T47D (cell line): ENCODE data around the gene TNFRSF11A.

Experiments used
- DNase-seq, 2 experiments: peaks; one replicate each; pipeline versions ENCODE4 v3.0.0 to v3.0.0-alpha.2; 2011 to 2012; ENCODE audit warnings: low read depth in 1 of 2, low spot score in 1 of 2
- JUND ChIP-seq: IDR thresholded peaks from 2 replicates; pipeline ENCODE4 v1.6.1; 2012; ENCODE audit warnings: low read depth
- in situ Hi-C: cut with HindIII; loops from 2 replicates; pipeline ENCODE4 v1.10.0; 2016; ENCODE audit warnings: low sequenced_read_pairs, low pct_unique_long_range_greater_than_20kb

Gene TNFRSF11A

DNA sequence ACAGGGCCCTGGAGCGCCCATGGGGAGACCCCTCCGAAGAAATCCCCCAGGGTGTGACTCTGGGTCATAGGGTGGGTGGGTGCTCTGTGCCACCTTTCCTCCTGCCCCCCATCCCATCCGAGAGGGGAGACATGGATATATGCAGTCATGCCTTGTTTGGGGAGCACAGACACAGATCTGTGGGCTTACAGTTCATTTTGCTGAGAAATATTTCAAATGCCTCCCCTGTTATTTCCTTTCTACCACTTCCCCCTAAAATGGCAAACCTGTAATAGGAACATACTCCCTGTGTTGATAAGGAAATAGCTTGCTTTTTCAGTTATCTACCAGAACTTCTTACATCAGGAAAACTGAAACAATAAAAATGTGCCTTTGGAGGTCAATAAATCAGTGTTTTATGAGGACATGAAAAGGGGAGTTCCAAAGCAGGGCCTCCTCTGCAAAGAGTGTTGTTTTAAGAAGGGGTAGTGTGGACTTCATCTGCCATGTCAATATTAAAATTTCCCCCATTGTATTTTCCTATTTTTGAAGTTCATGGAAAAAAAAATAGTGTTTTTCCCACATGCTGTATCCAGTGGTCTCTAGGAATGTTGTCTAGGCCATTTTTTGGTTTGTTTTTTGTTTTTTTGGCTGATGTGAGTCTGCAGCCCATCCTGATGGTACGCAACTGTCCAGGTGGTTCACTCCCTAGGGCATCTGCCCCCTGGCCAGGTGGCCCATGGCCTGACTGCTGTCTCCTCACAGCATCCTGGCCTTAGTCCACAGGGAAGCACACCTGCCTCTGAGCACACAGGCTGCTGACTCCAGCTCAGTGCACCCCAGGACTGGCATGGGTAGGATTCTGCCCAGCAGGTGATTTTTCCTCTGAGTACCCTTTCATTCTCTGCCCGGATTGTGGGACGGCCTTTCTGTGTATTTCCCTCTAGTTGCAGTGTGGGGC, 3.7 kb downstream of the TNFRSF11A start:
- no peak for DNase-seq
- TF ChIP-seq JUND = no peak
- in situ Hi-C loops = no loop called here

DNA sequence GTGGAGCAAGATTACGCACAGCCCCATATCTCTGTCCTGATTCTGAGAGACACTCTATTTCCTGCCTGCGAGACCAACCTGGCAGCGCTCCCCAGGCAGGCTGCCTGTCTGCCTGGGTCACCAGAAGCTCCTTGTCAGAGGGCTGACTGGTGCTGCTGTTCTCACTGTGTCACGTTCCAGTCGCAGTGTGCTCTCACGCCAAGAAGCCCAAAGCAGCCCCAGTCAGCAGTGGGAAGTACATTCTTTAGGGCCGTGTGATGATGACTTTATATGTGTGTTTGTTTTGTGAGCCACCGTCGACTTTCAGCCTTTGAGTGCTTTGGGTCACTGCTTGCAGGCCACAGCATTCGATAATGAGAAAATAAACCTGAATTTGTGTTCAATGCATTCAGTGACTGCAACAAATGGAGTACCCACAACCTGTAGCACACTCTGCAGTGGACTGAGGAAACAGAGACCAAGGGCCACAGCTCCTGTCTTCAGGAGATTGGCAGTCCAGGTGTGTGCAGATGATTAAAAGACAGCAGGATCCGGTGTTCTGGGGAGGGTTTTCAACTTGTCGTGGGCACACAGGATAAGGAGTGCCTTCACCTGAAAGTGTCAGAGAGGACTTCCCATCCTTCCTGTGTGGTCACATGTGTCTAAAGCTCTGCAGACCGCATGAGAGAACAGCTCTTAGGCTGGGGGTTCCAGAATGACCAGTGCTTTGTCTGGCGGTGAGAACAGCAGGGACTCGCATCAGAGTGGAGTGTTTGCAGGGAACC, 4.8 kb downstream of the TNFRSF11A start:
- in situ Hi-C loops = no loop called here
- peak in 1 of 2 experiments; percentile 8 for DNase-seq
- no peak for TF ChIP-seq JUND

DNA sequence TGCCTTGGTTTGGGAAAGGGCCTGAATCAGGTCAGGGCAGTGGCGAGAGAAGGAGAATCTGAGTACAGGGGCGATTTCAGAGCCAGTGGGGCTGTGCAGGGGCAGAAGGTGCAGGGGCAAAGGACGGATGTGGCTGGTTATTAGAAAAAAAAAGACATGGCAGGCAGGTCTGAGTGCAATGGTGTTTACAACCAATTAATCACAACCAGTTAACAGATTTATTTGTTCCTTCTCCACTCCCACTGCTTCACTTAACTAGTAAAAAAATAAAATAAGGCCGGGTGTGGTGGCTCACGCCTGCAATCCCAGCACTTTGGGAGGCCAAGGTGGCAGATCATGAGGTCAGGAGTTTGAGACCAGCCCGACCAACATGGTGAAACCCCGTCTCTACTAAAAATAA, 5.5 kb downstream of the TNFRSF11A start:
- TF ChIP-seq JUND = no peak
- no peak for DNase-seq
- in situ Hi-C loops = no loop called here

DNA sequence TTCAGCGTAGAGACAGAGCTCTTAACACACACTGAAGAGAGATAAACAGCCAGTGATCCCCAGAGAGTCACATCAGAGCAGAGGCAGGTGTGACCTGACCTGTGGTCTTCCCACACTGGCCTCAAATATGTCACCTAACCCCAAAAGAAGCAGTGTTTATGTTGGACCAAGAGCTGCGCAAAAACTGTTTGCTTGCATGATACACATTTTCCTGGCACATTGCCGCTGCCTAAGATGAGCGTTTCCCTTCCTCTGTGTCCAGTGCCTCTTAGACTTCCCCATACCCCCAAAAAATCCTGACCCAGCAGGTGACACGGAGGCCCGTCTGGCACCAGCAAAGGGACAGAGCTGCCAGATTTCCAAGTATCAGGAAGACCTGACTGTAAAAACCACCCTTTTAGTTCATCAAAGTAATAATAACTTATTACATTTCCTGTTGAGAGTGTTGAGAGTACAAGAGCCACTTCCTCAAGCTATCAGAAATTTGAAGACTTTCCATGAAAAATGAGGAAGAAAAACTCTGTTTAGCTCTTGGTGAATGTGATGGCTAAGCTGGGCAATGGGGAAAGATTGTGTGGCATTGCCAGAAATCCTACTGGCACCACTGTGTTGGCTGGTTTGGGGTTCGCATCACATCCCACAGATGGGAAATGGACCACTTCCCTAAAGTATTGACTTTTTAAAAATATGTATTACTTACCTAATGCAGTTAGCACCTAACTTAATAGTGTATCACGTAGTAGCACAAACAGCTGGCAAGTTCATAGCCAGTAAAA, 6.7 kb downstream of the TNFRSF11A start:
- no peak for TF ChIP-seq JUND
- DNase-seq = no peak
- in situ Hi-C loops = no loop called here

DNA sequence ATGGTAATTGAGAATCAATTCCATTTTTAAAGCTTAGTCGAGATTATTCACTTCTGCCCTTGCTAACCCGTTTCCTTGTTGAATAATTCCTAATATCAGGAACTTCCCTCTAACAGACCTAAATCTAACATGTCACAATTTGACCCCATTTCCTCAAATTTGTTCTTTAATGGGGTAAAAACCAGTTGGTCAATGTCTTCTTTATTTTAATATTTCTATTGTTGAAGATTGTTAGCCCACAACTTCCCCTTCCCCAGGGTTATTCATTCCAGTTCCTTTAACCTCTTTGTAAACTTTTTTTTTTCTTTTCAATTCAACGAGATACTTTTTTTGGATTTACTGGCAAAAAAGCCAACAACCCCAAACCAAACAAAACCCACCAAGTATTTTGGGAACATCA, 7.3 kb downstream of the TNFRSF11A start:
- DNase-seq = no peak
- in situ Hi-C loops = no loop called here
- TF ChIP-seq JUND = no peak

DNA sequence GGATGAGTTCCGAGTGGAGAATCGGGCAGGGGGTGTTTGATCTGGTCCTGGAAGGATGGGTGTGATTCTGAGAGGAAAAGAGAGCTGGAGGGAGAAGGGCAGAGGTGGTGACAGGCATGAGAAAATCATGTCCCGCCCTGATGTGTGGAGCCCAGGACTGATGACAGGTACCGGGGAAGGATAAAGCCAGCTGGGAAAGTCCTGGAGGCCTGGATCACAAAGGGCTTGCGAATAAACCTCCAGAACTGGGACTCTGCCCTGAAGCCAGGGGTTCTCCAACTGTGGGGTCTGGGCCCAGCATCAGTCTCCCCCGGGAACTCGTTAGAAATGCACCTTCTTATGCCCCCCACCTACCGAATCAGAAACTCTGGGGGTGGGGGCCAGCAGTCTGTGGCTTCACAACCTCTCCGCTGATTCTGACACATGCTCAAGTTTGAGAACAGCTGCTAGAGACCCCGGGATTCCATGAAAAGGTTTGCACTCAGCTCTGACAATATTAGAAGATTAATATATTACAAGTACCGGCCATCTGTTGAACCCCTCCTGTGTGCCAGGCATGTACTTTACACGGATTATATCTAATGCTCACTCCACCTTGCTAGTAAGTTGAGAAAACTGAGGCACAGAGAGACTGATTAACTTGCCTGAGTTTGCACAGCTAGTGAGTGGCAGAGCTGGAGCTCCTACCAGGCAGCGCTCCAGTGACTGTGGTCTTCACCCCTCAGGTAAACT, 8.0 kb downstream of the TNFRSF11A start:
- in situ Hi-C loops = no loop called here
- DNase-seq = no peak
- TF ChIP-seq JUND = no peak

DNA sequence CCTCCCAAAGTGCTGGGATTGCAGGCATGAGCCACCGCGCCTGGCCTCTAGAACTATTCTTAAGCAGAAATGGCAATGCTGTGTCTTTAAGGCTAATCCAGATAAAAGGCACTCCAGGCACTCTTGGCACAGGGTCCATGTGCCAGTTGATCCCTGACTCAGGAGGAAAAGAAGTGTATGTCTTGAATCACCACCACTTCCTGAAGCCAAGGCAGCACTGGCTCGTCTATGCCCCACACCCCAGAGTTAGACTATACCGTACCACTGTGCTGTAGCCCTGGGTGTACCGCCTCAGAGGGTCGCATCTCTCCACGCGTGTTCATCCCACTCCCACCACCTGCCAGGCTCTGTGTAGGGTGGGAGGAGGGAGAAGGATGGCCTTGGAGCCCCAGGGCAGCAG, 9.0 kb downstream of the TNFRSF11A start:
- no peak for TF ChIP-seq JUND
- DNase-seq = no peak
- in situ Hi-C loops = no loop called here

DNA sequence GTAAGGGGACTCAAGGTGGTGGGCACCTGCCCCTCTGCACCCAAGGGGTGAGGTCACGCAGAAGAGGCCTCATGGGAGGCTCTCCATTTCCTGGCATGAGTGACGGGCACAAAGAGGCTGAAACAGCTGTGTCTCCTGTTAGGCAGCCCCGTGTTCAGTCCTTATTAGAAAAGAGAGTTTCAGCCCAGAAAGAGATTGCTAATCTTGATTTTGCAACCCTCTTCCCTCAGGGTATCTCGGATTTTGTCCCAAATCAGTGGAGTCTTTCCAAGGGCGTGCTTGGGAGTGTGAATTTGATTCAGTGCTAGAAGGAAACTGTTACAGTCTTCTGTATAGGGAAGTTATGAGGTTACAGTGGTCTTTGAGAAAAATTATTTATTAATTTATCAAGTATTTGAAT, 10.4 kb downstream of the TNFRSF11A start:
- in situ Hi-C loops = no loop called here
- no peak for DNase-seq
- TF ChIP-seq JUND = no peak

DNA sequence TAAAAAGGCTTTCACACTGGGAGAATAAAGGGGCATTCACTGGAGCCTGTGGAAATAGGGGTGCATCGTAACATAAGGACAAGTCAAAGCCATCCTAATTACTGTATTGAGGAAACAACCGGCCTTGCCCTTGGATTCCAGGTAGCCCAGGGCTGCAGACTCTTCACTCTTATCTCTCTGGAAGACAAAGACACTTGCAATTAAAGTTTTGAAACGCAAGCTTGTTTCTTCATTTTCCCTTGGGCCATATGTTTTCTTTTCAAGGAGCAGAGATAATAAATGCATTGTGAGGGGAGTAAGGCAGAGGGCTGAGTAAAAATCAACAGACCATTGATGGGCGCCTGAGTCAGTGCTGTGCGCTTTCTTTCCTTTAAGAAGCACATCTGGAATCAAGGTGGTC, 11.5 kb downstream of the TNFRSF11A start:
- in situ Hi-C loops = no loop called here
- DNase-seq = no peak
- TF ChIP-seq JUND = no peak

DNA sequence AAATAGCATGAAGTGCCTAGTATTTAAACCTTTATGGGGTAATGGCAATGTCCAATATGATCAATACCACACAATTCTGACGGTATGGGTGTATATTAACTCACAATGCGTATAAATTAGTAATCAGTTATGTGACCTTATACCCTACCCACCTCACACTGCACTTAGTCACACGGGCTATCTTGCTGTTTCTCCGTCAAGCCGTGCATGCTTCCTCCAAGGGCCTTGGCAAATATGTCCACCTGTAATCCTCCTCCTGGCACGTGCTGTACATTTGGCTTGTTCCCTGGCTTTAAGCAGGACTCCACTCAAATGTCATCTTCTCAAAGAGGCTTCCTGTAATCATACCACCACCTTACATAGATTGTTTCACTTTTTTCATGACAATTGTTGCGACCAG, 12.2 kb downstream of the TNFRSF11A start:
- DNase-seq = no peak
- in situ Hi-C loops = no loop called here
- TF ChIP-seq JUND = no peak

DNA sequence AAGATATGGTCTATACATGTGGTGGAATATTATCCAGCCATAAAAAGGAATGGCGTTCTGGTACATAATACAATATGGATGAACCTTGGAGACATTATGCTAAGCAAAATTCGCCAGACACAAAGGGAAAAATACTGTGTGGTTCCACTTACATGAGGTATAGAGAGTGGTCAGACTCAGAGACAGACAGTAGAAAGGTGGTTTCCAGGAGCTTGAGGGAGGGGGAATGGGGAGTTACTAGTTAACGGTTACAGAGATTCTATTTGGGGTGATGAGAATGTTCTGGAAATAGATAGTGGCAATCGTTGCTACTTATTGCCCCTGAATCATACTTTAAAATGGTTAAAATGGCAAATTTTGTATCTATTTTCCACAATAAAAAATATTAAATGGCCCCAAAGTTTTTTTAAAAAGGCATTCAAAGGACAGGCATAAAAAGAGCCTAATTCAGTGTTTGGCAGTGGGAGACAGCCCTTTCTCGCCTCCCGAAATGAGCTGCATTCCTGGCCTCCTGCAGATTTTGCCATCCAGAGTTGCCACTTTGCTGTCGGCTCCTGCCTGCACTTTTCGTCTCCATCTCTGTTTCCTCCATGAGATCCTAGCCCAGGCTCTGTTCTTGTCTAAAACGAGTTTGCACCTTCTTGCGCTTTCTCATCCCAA, 13.5 kb downstream of the TNFRSF11A start:
- in situ Hi-C loops = no loop called here
- TF ChIP-seq JUND = no peak
- DNase-seq = no peak
